Mucosa of stomach (tissue), 1 donor: Measurements from ENCODE around the gene TMPRSS15.

Experiments
- H3K27me3 ChIP-seq: one replicate; pipeline ENCODE4 v1.7.0; 2013; ENCODE audit warnings: mild to moderate bottlenecking, low read length; ENCODE audit not compliant: control insufficient read depth, insufficient read depth
- H3K36me3 ChIP-seq: one replicate; pipeline ENCODE4 v1.7.0; 2013; ENCODE audit warnings: low read length; ENCODE audit not compliant: control insufficient read depth, insufficient read depth
- H3K4me1 ChIP-seq: one replicate; pipeline ENCODE4 v1.7.0; 2013; ENCODE audit warnings: mild to moderate bottlenecking, low read length; ENCODE audit not compliant: control insufficient read depth, insufficient read depth
- H3K4me3 ChIP-seq: one replicate; pipeline ENCODE4 v1.7.0; 2013; ENCODE audit warnings: low read length
- H3K9ac ChIP-seq: one replicate; pipeline ENCODE4 v1.7.0; 2013; ENCODE audit warnings: mild to moderate bottlenecking, low read length, moderate library complexity
- H3K9me3 ChIP-seq: one replicate; pipeline ENCODE4 v1.7.0; 2013; ENCODE audit warnings: mild to moderate bottlenecking, low read length, moderate library complexity; ENCODE audit not compliant: control insufficient read depth
- donor health status: Pancreatic carcinoma.

TMPRSS15 gene

DNA sequence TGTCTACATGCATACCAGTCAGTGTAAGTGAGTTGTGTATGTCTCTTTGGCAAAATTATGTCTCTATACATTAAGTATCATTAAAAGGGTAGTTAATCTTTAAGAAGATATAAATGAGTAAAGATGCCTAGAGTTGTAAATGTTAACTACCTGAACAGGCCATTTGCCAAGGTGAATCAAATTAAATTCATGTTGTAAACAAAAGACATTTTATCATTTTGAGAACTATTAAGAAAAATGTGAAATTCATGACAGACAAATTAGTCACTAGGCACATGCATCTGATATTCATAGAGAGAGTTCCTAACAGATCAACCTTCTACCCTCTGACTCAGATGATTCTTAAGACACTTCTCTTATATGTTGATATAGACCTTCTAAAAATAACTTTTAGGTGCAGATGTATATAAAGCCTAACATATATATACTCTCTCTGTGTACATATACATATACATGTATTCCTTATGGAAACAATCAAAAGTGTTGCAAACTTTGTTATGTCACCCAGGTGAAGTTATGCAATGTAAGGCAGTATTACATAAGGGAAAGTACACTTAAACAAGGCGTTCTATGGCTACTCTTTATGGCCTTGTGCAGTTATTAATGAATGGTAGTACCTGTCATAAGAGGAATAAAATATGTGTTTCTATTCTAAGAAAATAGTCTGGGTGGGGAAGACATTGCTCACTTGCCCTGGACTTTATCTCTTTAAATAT, at the start of gene TMPRSS15:
TSS of gene TMPRSS15 (minus strand) at position 51 of the 716 bp plus-strand sequence. CDS start 163 bp downstream, outside the sequence.
- Histone ChIP-seq H3K9ac (no peak within 1 kb of the TSS), H3K27me3 (no peaks in the 10 kb centered on the region), H3K9me3 (no peaks in the 10 kb centered on the region), H3K4me1 (no peaks in the 10 kb centered on the region), H3K4me3 (no peak within 1 kb of the TSS), H3K36me3 (no peaks in the 10 kb centered on the region)

DNA sequence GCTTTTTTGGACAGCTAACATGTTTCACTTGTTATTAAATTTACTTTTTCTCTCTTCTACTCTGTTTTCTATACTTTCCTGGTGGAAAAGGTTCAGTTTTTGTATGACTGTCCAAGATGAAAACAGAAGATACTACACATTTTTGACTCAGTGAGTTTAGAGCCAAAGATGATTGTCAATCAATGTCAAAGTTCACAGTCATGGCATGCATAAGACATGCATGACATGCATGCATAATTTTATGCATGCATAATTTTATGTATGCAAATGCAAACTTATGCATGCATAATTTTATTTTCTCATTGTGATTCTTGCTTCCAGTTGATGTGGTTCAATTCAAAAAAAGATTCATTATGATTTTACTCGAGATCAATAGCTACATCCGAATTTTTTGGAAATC, 48.1 kb upstream of the TMPRSS15 start:
- no peaks in the 10 kb centered on the region for H3K9me3 ChIP-seq
- H3K9ac ChIP-seq, result no peak overlapping the region
- no peaks in the 10 kb centered on the region for H3K4me1 ChIP-seq
- H3K36me3 ChIP-seq, result no peaks in the 10 kb centered on the region
- H3K27me3 ChIP-seq, result no peaks in the 10 kb centered on the region
- no peak overlapping the region for H3K4me3 ChIP-seq

DNA sequence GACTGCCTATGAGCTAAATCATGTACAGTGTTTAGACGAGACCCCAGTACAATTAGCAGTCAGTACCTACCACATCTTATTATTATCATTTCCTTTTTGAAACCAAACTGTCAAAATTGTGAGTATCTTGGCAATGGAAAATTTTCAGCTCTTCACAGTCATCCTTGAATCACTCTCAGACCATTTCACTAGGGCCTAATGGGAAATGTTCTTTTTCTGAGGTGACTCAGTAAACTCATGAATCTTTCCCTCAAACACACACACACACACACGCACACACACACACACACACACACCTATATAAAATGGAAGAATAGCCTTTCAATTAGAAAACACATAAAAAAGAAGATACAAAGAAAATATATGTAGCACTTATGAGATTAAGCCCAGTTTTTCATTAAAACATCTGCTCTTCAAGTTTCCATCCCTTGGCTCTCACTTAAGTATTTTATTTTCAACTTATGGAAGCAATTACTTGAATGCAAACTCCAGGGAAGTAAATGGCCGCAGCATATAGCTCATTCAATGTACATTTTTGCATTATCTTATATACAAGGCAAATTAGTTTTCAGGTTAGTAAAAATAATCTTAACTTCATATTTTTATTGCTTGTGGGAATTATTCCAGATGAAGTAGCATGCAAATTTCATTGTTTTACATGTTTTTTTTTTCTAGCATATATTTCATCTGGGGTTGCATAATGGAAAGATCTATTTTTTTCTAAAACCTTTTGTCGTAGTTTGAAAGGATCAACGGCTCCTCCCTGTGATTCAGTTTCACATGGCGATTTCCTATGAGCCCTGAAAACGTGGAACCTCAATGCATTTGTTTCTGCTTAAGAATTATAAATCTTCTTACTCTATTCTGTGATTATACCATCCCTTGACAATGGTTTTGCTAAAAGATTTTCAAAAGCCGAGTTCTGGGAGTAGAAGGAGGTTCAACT, 46.3 kb upstream of the TMPRSS15 start:
- Histone ChIP-seq H3K36me3 (no peaks in the 10 kb centered on the region), H3K27me3 (no peaks in the 10 kb centered on the region), H3K9me3 (no peaks in the 10 kb centered on the region), H3K4me1 (no peaks in the 10 kb centered on the region), H3K9ac (no peak overlapping the region), H3K4me3 (no peak overlapping the region)

DNA sequence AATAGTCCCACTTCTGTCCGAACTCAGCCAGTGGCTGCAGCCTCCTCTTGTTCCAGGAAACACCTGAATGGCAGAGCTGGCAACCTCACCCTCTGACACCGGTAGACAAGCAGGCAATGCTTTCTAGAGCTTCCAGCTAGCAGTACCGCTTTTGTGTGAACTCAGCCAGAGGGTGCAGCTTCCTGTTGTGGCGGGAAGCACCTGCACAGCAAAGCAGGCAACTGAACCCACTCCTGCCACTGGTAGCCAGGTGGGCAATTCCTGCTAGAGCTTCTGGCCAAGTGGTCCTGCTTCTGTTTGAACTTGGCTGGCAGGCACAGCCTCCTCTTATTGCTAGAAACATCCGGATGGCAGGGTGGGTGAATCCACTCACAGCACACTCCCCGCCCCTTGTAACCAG, 40.1 kb upstream of the TMPRSS15 start:
- no peak overlapping the region for H3K4me3 ChIP-seq
- no peaks in the 10 kb centered on the region for H3K27me3 ChIP-seq
- no peaks in the 10 kb centered on the region for H3K4me1 ChIP-seq
- H3K9ac ChIP-seq, result no peak overlapping the region
- no peaks in the 10 kb centered on the region for H3K36me3 ChIP-seq
- H3K9me3 ChIP-seq, result no peaks in the 10 kb centered on the region

DNA sequence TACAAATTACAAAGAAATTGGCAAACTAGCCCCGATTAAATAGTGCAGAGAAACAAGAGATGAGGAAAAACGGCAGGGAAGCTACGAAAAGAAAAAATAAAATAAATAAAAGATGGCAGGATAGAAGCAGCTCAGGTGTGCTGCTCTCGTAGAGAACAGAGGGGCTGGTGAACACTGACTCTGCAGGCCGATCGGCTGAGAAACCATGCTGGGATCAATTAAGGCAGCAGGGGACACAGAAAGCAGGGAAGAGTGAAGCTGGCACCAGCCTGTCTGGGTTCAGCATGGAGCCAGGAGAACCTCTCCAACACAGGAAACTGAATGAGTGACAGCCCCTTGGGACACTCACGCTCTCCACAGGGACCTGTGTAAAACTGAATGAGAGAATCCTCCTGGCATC, 39.5 kb upstream of the TMPRSS15 start:
- H3K4me3 ChIP-seq, result no peak overlapping the region
- no peak overlapping the region for H3K9ac ChIP-seq
- no peaks in the 10 kb centered on the region for H3K4me1 ChIP-seq
- H3K27me3 ChIP-seq, result no peaks in the 10 kb centered on the region
- no peaks in the 10 kb centered on the region for H3K36me3 ChIP-seq
- H3K9me3 ChIP-seq, result no peaks in the 10 kb centered on the region

DNA sequence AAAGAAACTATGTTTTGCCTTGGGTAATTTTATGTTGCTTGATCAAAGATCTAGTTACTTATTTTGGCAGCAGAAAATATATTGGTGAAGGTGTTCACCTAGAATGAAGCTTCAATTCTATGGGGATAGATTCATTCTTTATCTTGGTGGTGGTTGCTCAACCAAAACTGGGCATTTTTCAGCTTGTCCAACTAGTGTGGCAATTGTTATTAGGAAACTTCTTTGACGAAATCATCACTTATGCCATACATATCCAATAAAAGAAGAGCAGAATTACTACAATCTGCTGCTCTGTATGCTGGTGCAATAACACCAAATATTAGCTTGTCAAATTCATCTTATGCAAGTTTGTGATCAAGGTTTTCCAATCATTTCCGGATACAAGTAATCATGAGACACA, 26.8 kb upstream of the TMPRSS15 start:
- Histone ChIP-seq H3K9ac (no peak overlapping the region), H3K27me3 (no peaks in the 10 kb centered on the region), H3K9me3 (no peaks in the 10 kb centered on the region), H3K36me3 (no peaks in the 10 kb centered on the region), H3K4me3 (no peak overlapping the region), H3K4me1 (no peaks in the 10 kb centered on the region)

DNA sequence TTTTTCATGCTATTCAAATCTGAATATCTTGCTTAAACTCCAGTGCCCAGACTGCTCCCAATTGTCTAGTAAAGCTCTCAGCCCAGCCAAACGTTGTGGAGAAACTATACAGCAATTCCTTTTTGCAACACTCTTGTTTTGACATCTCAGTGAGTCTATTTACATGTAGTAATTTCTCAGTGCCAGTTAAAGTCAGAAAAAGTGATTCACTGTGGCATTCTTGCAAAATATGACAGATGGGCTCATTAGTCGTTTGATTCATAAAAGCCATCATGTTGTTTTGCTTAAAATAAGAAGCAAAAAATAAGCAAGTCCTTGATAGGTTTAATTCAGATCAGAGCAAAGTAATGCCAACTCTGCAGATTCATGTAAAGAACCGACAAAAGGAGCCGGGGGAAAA, 20.7 kb upstream of the TMPRSS15 start:
- Histone ChIP-seq H3K36me3 (no peaks in the 10 kb centered on the region), H3K4me3 (no peak overlapping the region), H3K9ac (no peak overlapping the region), H3K27me3 (no peaks in the 10 kb centered on the region), H3K9me3 (no peaks in the 10 kb centered on the region), H3K4me1 (no peaks in the 10 kb centered on the region)

DNA sequence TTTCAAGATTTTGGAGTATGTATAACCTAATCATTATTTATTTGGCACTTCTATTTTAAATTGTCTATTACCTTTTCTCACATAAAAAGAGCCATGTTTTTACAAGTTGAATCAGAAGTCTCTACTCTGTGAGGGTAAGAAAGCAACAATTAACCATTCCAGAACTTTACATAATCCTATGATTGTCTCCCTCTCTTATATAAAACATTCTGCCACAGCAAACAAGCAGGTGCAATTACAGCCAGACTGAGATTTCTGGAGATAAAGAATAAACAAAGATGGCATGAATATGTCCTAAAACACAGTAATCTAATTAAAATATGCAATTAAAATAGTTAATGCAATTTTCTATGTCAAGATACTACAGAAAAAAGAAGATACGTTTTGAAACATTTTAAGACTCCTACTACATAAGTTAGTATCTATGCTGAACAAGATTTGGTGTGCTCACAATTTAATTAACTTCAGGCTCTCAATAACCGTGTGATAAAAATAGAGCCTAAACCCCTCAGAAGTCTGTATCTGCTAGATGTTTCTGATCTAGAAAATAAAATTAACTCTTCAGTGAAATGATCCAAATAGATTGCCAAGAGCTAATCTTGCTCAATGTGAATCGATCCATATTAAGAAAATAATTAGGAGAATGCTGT, 13.7 kb upstream of the TMPRSS15 start:
- Histone ChIP-seq H3K4me3 (no peak overlapping the region), H3K9me3 (no peaks in the 10 kb centered on the region), H3K9ac (no peak overlapping the region), H3K4me1 (no peaks in the 10 kb centered on the region), H3K36me3 (no peaks in the 10 kb centered on the region), H3K27me3 (no peaks in the 10 kb centered on the region)

DNA sequence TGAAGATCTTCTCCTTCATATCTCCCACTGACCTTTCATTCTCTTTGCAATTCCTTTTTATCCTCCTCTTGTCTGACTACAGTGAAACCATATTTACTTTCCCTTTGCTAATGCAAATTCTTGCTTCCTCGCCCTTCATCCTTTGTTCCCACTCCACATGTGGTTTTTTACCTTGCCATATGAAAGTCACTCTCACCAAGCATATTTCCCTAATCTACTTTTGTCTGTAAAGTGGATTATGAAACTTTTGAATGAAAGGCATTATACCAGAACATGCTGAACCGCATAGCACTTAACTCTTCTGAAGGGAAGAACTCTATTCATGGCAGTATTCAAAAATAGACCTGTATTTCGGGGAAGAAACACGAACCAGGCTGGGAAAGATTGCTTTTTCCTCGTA, 8.0 kb upstream of the TMPRSS15 start:
- Histone ChIP-seq H3K9me3 (no peaks in the 10 kb centered on the region), H3K4me3 (no peak overlapping the region), H3K36me3 (no peaks in the 10 kb centered on the region), H3K4me1 (no peaks in the 10 kb centered on the region), H3K9ac (no peak overlapping the region), H3K27me3 (no peaks in the 10 kb centered on the region)

DNA sequence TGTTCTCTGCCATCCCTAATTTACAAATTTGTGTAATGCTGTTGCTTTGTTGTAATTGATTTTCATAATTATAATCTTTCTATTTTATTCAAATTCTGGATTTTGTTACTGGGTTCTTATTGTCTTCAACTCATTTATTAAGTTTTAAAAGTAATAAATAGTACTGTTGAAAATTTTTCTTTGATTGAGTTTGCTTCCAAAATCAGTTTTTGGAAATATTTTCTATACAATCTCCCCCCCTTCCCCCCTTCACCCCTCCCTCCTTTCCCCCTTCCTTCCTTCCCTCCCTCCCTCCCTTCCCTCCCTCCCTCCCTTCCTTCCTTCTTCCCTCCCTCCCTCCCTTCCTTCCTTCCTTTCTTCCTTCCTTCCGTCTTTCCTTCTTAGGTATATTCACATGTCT, 6.0 kb upstream of the TMPRSS15 start:
- Histone ChIP-seq H3K27me3 (no peaks in the 10 kb centered on the region), H3K4me3 (no peak overlapping the region), H3K9me3 (no peaks in the 10 kb centered on the region)

DNA sequence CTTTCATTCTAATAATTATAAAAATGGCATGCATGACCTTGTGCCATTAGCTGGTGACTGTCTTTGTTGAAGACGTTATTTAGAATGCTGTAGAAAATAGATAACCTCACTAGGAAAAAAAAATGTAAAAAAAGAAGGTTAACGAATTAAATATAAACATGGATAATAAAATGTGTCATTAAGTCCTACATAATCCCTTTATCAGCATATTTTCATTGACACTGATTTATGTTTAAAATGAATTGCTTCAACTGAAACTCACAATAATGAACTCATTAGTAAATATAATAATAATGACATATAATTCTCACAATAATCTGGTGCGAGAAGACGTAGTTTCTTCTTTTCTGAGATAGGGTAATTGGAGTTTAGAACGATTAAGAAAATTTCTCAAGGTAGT, 4.7 kb downstream of the TMPRSS15 start:
- Histone ChIP-seq H3K4me3 (no peak overlapping the region), H3K4me1 (no peaks in the 10 kb centered on the region), H3K36me3 (no peaks in the 10 kb centered on the region), H3K9me3 (no peaks in the 10 kb centered on the region), H3K27me3 (no peaks in the 10 kb centered on the region), H3K9ac (no peak overlapping the region)

More for the DNA sequence above, 6.0 kb upstream of the TMPRSS15 start:
- H3K36me3 ChIP-seq, result no peaks in the 10 kb centered on the region
- H3K4me1 ChIP-seq, result no peaks in the 10 kb centered on the region
- no peak overlapping the region for H3K9ac ChIP-seq

DNA sequence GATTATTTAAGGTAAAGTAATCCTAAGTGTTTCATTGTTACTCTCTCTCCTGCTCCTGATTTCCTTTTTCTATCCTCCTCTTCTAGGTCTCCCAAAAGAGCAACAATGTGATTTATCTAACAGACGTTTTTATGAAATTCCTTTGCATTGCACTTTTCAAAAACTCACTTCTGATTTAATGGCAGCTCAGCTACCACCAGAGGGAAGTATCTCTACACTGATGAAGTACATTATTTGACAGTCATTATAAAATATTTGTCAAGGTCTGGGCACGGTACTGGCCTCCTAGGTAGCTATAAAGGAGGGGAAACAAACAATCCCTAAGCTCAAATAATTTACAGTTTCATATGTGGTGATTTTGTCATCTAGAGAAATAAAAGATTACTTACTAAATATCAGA, 15.6 kb downstream of the TMPRSS15 start:
- H3K4me3 ChIP-seq, result no peak overlapping the region
- H3K9me3 ChIP-seq, result no peaks in the 10 kb centered on the region

More for the DNA sequence above, 15.6 kb downstream of the TMPRSS15 start:
- Histone ChIP-seq H3K36me3 (no peaks in the 10 kb centered on the region), H3K4me1 (peaks cover 4% of the 10 kb centered on the region), H3K9ac (no peak overlapping the region), H3K27me3 (no peaks in the 10 kb centered on the region)
